ENCODE data around the gene SEC14L1.

- TF ChIP-seq CTCF (IDR thresholded peaks at IDR 0.05) = no peak
- no peak for TF ChIP-seq POLR2A (IDR thresholded peaks at IDR 0.05)
- no peak for TF ChIP-seq EP300 (IDR thresholded peaks at IDR 0.05)
Observed at GRCh38 chr17:77163511-77164280, 22.9 kb downstream of the SEC14L1 start.
